Esophagus squamous epithelium (tissue), 5 donors: ENCODE measurements around the gene VWA3A. TPM values are rescaled to one million over a fixed set of nuclear protein-coding genes. Genes with fewer than 3 reads are reported as not detected.

Source experiments
- DNase-seq: peaks from one replicate; lab custom pipeline; 2025; lab: John Stamatoyannopoulos, UW
- H3K27ac ChIP-seq, 4 donors: fragments of 200-600 bp; sonication (generic); one replicate each; pipeline ENCODE4 v1.5.1; 2016 to 2019; ENCODE audit warnings: mild to moderate bottlenecking in 1 of 4
- H3K27me3 ChIP-seq, 4 donors: fragments of 200-600 bp; sonication (generic); 1 replicate in 3 of 4; 2 replicates in 1 of 4; pipeline versions ENCODE4 v1.5.1 to v1.6.0; 2017 to 2021; ENCODE audit warnings: antibody characterized with exemption in 1 of 4
- H3K36me3 ChIP-seq, 3 donors: fragments of 200-600 bp; sonication (generic); one replicate each; pipeline ENCODE4 v1.5.1; 2016 to 2019
- H3K4me1 ChIP-seq, 3 donors: fragments of 200-600 bp; sonication (generic); one replicate each; pipeline ENCODE4 v1.5.1; 2017 to 2019
- H3K4me3 ChIP-seq, 4 donors: fragments of 200-600 bp; sonication (generic); 1 replicate in 3 of 4; 2 replicates in 1 of 4; pipeline ENCODE4 v1.5.1; 2016 to 2019; ENCODE audit warnings: mild to moderate bottlenecking in 2 of 4, moderate library complexity in 1 of 4
- H3K9me3 ChIP-seq, 3 donors: fragments of 200-600 bp; sonication (generic); one replicate each; pipeline ENCODE4 v1.5.1; 2016 to 2019
- CTCF ChIP-seq, 6 experiments: fragments of 450-650 bp in 4 of 6; fragments of 200-600 bp in 2 of 6; sonication (generic) in 2 of 6; IDR thresholded peaks; one replicate each; pipeline ENCODE4 v1.5.1; 2016 to 2019; ENCODE audit warnings: antibody characterized with exemption in 6 of 6, mild to moderate bottlenecking in 4 of 6, moderate library complexity in 4 of 6
- POLR2A ChIP-seq, 4 donors: fragments of 450-650 bp; IDR thresholded peaks; one replicate each; pipeline ENCODE4 v1.6.1; 2017; ENCODE audit warnings: antibody characterized with exemption in 4 of 4, mild to moderate bottlenecking in 4 of 4, moderate library complexity in 3 of 4
- WGBS, 2 donors: methylation state at CpG; one replicate each; pipeline ENCODE4 v1.1.5; 2018; 5-methylcytosine and 5-hydroxymethylcytosine counted together
- intact Hi-C: fragments of 100-400 bp; cut with DNase I; formaldehyde crosslinking; loops from one replicate; pipeline ENCODE4 v1.15.0; 2022
- total RNA-seq, 4 donors: library from RNA; depleted of rRNA; stranded (reverse); fragments of >200 nt; gene quantifications; one replicate each; pipeline ENCODE4 v1.1.0, GENCODE V29; 2016
- donor health status: DM: yes; HTN: yes; CAD: no.

VWA3A gene
- total RNA-seq, 4 donors from 2014 or later, result not detected

- Histone ChIP-seq H3K4me3 (no peak overlapping the region), H3K36me3 (peaks cover 0 to 21% (median 0%) of the 10 kb centered on the region in 3 donors), H3K9me3 (no peaks in the 10 kb centered on the region), H3K4me1 (no peaks in the 10 kb centered on the region), H3K27ac (no peak overlapping the region), H3K27me3 (no peaks in the 10 kb centered on the region)
- intact Hi-C loops, result no loop called here
- TF ChIP-seq POLR2A (IDR thresholded peaks at IDR 0.05) (no peak), CTCF (IDR thresholded peaks at IDR 0.05) (no peak)
- no peak for DNase-seq
- WGBS, 2 donors, result 85 to 100% methylated on average over 3 to 4 of the region's 4 CpGs
Observed at GRCh38 chr16:22089910-22090309, 2.4 kb upstream of the VWA3A start.

- no peaks in the 10 kb centered on the region for H3K4me1 ChIP-seq
- intact Hi-C loops, result no loop called here
- peaks cover 0 to 13% (median 0%) of the 10 kb centered on the region in 4 donors for H3K27me3 ChIP-seq
- no peaks in the 10 kb centered on the region for H3K9me3 ChIP-seq
- TF ChIP-seq CTCF (IDR thresholded peaks at IDR 0.05), result no peak
- no peak for TF ChIP-seq POLR2A (IDR thresholded peaks at IDR 0.05)
- DNase-seq, result no peak
- no peak overlapping the region for H3K4me3 ChIP-seq
- no peak overlapping the region for H3K27ac ChIP-seq
- peaks cover 0 to 5% (median 0%) of the 10 kb centered on the region in 3 donors for H3K36me3 ChIP-seq
- 58 to 80% methylated on average over 3 of the region's 3 CpGs for WGBS, 2 donors
Observed at GRCh38 chr16:22091721-22092120, 620 bp upstream of the VWA3A start.

- intact Hi-C loops, result no loop called here
- H3K4me1 ChIP-seq, result no peaks in the 10 kb centered on the region
- H3K9me3 ChIP-seq, result no peaks in the 10 kb centered on the region
- 77 to 87% methylated on average over 3 of the region's 3 CpGs for WGBS, 2 donors
- H3K27ac ChIP-seq, result no peak overlapping the region
- no peaks in the 10 kb centered on the region for H3K36me3 ChIP-seq
- DNase-seq, result no peak
- no peak overlapping the region for H3K4me3 ChIP-seq
- TF ChIP-seq POLR2A (IDR thresholded peaks at IDR 0.05) (no peak), CTCF (IDR thresholded peaks at IDR 0.05) (no peak)
- peaks cover 0 to 27% (median 0%) of the 10 kb centered on the region in 4 donors for H3K27me3 ChIP-seq
Observed at GRCh38 chr16:22093331-22093730, 990 bp downstream of the VWA3A start.

- H3K27me3 ChIP-seq, result peaks cover 0 to 31% (median 0%) of the 10 kb centered on the region in 4 donors
- intact Hi-C loops, result no loop called here
- DNase-seq, result no peak
Observed at GRCh38 chr16:22093996-22094395, 1.7 kb downstream of the VWA3A start.

More at GRCh38 chr16:22093996-22094395, 1.7 kb downstream of the VWA3A start:
- no peaks in the 10 kb centered on the region for H3K4me1 ChIP-seq
- WGBS, 2 donors, result 37 to 57% methylated on average over 3 of the region's 3 CpGs
- no peak overlapping the region for H3K27ac ChIP-seq
- no peak for TF ChIP-seq CTCF (IDR thresholded peaks at IDR 0.05)
- no peak for TF ChIP-seq POLR2A (IDR thresholded peaks at IDR 0.05)
- H3K4me3 ChIP-seq, result no peak overlapping the region
- H3K9me3 ChIP-seq, result no peaks in the 10 kb centered on the region
- no peaks in the 10 kb centered on the region for H3K36me3 ChIP-seq
